ENCODE measurements around the gene FBXL14.

The FBXL14 gene

GRCh38 chr12:1523558-1524050 is 70.8 kb downstream of the FBXL14 start:
- TF ChIP-seq YY1 (IDR thresholded peaks at IDR 0.05; ENCODE audit: low read depth): no peak

GRCh38 chr12:1523046-1523445 is 71.3 kb downstream of the FBXL14 start:
- no peak for TF ChIP-seq TCF12 (IDR thresholded peaks at IDR 0.05; ENCODE audit: low read depth)
- no peak for TF ChIP-seq NFIC (IDR thresholded peaks at IDR 0.05)

GRCh38 chr12:1519642-1520041 is 74.7 kb downstream of the FBXL14 start:
- no peak for TF ChIP-seq RAD21 (IDR thresholded peaks at IDR 0.05; ENCODE audit: low read depth)
- TF ChIP-seq EGR1 (IDR thresholded peaks at IDR 0.05): no peak
- TF ChIP-seq CEBPB (IDR thresholded peaks at IDR 0.05): no peak
- no peak for TF ChIP-seq EP300 (IDR thresholded peaks at IDR 0.05; ENCODE audit: borderline replicate concordance)
- TF ChIP-seq TEAD4 (IDR thresholded peaks at IDR 0.05): no peak
- no peak for TF ChIP-seq REST (IDR thresholded peaks at IDR 0.05; ENCODE audit: low read depth)
- no peak for TF ChIP-seq CREB1 (IDR thresholded peaks at IDR 0.05; ENCODE audit: low read depth)
- TF ChIP-seq MAX (IDR thresholded peaks at IDR 0.05): no peak
- TF ChIP-seq TAF1 (IDR thresholded peaks at IDR 0.05; ENCODE audit: low read depth): no peak
- no peak for TF ChIP-seq FOXM1 (IDR thresholded peaks at IDR 0.05; ENCODE audit: borderline replicate concordance, low read depth)
- no peak for TF ChIP-seq YY1 (IDR thresholded peaks at IDR 0.05; ENCODE audit: low read depth)
- TF ChIP-seq USF1 (IDR thresholded peaks at IDR 0.05): no peak
- TF ChIP-seq ZBTB7A (IDR thresholded peaks at IDR 0.05; ENCODE audit: low read depth): no peak

- TF ChIP-seq NFIC (IDR thresholded peaks at IDR 0.05) (no peak), REST (IDR thresholded peaks at IDR 0.05; ENCODE audit: low read depth) (no peak), YY1 (IDR thresholded peaks at IDR 0.05; ENCODE audit: low read depth) (no peak), RAD21 (IDR thresholded peaks at IDR 0.05; ENCODE audit: low read depth) (no peak), FOXM1 (IDR thresholded peaks at IDR 0.05; ENCODE audit: borderline replicate concordance, low read depth) (no peak), MAX (IDR thresholded peaks at IDR 0.05) (no peak), USF1 (IDR thresholded peaks at IDR 0.05) (no peak), EGR1 (IDR thresholded peaks at IDR 0.05) (no peak), CREB1 (IDR thresholded peaks at IDR 0.05; ENCODE audit: low read depth) (no peak), EP300 (IDR thresholded peaks at IDR 0.05; ENCODE audit: borderline replicate concordance) (no peak), CEBPB (IDR thresholded peaks at IDR 0.05) (no peak), TEAD4 (IDR thresholded peaks at IDR 0.05) (no peak), TAF1 (IDR thresholded peaks at IDR 0.05; ENCODE audit: low read depth) (no peak), ZBTB7A (IDR thresholded peaks at IDR 0.05; ENCODE audit: low read depth) (no peak)
These were observed 75.5 kb downstream of the FBXL14 start for GRCh38 chr12:1518591-1519516.

- TF ChIP-seq TCF12 (IDR thresholded peaks at IDR 0.05; ENCODE audit: low read depth) (no peak), ZBTB7A (IDR thresholded peaks at IDR 0.05; ENCODE audit: low read depth) (no peak), RAD21 (IDR thresholded peaks at IDR 0.05; ENCODE audit: low read depth) (no peak), REST (IDR thresholded peaks at IDR 0.05; ENCODE audit: low read depth) (no peak), NFIC (IDR thresholded peaks at IDR 0.05) (no peak), MAX (IDR thresholded peaks at IDR 0.05) (no peak), USF1 (IDR thresholded peaks at IDR 0.05) (no peak), YY1 (IDR thresholded peaks at IDR 0.05; ENCODE audit: low read depth) (no peak), EP300 (IDR thresholded peaks at IDR 0.05; ENCODE audit: borderline replicate concordance) (no peak), FOXM1 (IDR thresholded peaks at IDR 0.05; ENCODE audit: borderline replicate concordance, low read depth) (no peak), TAF1 (IDR thresholded peaks at IDR 0.05; ENCODE audit: low read depth) (no peak), EGR1 (IDR thresholded peaks at IDR 0.05) (no peak)
These were observed 76.5 kb downstream of the FBXL14 start for GRCh38 chr12:1517734-1518525.
